ENCODE measurements around the gene SLC4A11. TPM values are rescaled to one million over a fixed set of nuclear protein-coding genes. Genes with fewer than 3 reads are reported as not detected.

SLC4A11 gene
- total RNA-seq, 1 experiment from 2014 or later: 5.7 TPM

GRCh38 chr20:3243718-3244358 is 4.8 kb upstream of the SLC4A11 start:
- CTCF ChIA-PET: interaction anchor here (0.6 to 1.0 kb wide), 3 partner anchors 26 to 29 kb away, joined by 3 to 5 read pairs (median 4); no protein-coding TSS in a partner anchor
- intact Hi-C loops (cut with micrococcal nuclease): no loop called here
- no peaks in the 10 kb centered on the region for H3K27me3 Mint-ChIP-seq (ENCODE audit: insufficient read depth, unreplicated experiment)

DNA sequence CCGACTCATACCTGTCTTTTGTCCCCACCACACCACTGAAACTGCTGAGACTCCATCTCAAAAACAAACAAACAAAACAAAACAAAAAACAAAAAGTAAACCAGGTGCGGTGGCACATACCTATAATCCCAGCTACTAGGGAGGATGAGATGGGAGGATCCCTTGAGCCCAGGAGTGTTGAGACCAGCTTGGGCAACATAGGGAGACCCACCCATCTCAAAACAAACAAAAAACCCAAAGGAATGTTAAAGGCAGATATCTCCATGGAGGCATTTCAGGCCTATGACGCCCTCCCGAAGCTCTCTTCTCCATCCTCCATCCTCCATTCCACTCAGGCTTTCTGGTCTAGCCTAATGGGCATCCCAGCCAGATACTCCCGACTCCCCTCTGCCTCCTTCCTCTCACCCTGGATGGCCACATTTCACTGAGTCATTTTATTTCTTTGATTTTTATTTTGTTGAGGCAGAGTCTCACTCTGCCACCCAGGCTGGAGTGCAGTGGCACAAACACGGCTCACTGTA is 3.2 kb upstream of the SLC4A11 start:
- intact Hi-C loops (cut with micrococcal nuclease): no loop called here
- BruUV-seq (replicated peaks): no TSS peak
- Mint-ChIP-seq H3K9me3 (ENCODE audit: unreplicated experiment) (no peaks in the 10 kb centered on the region), H3K4me3 (ENCODE audit: unreplicated experiment) (no peak overlapping the region), H3K27ac (ENCODE audit: low read depth, unreplicated experiment) (no peak overlapping the region), H3K27me3 (ENCODE audit: insufficient read depth, unreplicated experiment) (no peaks in the 10 kb centered on the region), H3K36me3 (ENCODE audit: insufficient read depth, unreplicated experiment) (peaks cover under 1% of the 10 kb centered on the region), H3K4me1 (ENCODE audit: insufficient read depth, unreplicated experiment) (peaks cover 15% of the 10 kb centered on the region)
- ChIA-PET CTCF (interaction anchor here (0.6 to 1.0 kb wide), 2 partner anchors 11 to 73 kb away, joined by 4 read pairs; no protein-coding TSS in a partner anchor), POLR2A (interaction anchor here (0.5 to 2.2 kb wide), 2 partner anchors 9 to 39 kb away, joined by 3 to 12 read pairs; no protein-coding TSS in a partner anchor)
- DNase-seq (ENCODE audit: unreplicated experiment): no peak
- TF ChIP-seq, protein P1, sequence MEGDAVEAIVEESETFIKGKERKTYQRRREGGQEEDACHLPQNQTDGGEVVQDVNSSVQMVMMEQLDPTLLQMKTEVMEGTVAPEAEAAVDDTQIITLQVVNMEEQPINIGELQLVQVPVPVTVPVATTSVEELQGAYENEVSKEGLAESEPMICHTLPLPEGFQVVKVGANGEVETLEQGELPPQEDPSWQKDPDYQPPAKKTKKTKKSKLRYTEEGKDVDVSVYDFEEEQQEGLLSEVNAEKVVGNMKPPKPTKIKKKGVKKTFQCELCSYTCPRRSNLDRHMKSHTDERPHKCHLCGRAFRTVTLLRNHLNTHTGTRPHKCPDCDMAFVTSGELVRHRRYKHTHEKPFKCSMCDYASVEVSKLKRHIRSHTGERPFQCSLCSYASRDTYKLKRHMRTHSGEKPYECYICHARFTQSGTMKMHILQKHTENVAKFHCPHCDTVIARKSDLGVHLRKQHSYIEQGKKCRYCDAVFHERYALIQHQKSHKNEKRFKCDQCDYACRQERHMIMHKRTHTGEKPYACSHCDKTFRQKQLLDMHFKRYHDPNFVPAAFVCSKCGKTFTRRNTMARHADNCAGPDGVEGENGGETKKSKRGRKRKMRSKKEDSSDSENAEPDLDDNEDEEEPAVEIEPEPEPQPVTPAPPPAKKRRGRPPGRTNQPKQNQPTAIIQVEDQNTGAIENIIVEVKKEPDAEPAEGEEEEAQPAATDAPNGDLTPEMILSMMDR (IDR thresholded peaks at IDR 0.05; ENCODE audit: unreplicated experiment): no peak

More at GRCh38 chr20:3243718-3244358, 4.8 kb upstream of the SLC4A11 start:
- peaks cover 15% of the 10 kb centered on the region for H3K4me1 Mint-ChIP-seq (ENCODE audit: insufficient read depth, unreplicated experiment)
- no peak overlapping the region for H3K27ac Mint-ChIP-seq (ENCODE audit: low read depth, unreplicated experiment)
- BruUV-seq (replicated peaks): no TSS peak
- TF ChIP-seq, protein P1 (IDR thresholded peaks at IDR 0.05; ENCODE audit: unreplicated experiment): no peak
- H3K9me3 Mint-ChIP-seq (ENCODE audit: unreplicated experiment): no peaks in the 10 kb centered on the region
- DNase-seq (ENCODE audit: unreplicated experiment): no peak
- POLR2A ChIA-PET: interaction anchor here (0.7 to 1.6 kb wide), 2 partner anchors 12 to 38 kb away, joined by 3 to 5 read pairs; no protein-coding TSS in a partner anchor
- H3K36me3 Mint-ChIP-seq (ENCODE audit: insufficient read depth, unreplicated experiment): peaks cover 7% of the 10 kb centered on the region
- no peak overlapping the region for H3K4me3 Mint-ChIP-seq (ENCODE audit: unreplicated experiment)

GRCh38 chr20:3240776-3241363 is 1.9 kb upstream of the SLC4A11 start:
- DNase-seq (ENCODE audit: unreplicated experiment): no peak
- ChIA-PET CTCF (interaction anchor here (1.8 kb wide), 1 partner anchor 22 kb away, joined by 6 read pairs; no protein-coding TSS in a partner anchor), POLR2A (interaction anchor here (2.2 to 2.8 kb wide), 4 partner anchors 11 to 75 kb away, joined by 12 to 35 read pairs (median 20); partner anchors contain the start of gene ITPA)
- no TSS peak for BruUV-seq (replicated peaks)
- Mint-ChIP-seq H3K27ac (ENCODE audit: low read depth, unreplicated experiment) (peak overlapping the region; percentile 64), H3K9me3 (ENCODE audit: unreplicated experiment) (no peaks in the 10 kb centered on the region), H3K4me3 (ENCODE audit: unreplicated experiment) (peak overlapping the region; percentile 86), H3K27me3 (ENCODE audit: insufficient read depth, unreplicated experiment) (no peaks in the 10 kb centered on the region), H3K36me3 (ENCODE audit: insufficient read depth, unreplicated experiment) (no peaks in the 10 kb centered on the region), H3K4me1 (ENCODE audit: insufficient read depth, unreplicated experiment) (peaks cover 26% of the 10 kb centered on the region)
- TF ChIP-seq, protein P1 (IDR thresholded peaks at IDR 0.05; ENCODE audit: unreplicated experiment): no peak
- intact Hi-C loops (cut with micrococcal nuclease): no loop called here
